ENCODE results near the gene FGF8.

DNA sequence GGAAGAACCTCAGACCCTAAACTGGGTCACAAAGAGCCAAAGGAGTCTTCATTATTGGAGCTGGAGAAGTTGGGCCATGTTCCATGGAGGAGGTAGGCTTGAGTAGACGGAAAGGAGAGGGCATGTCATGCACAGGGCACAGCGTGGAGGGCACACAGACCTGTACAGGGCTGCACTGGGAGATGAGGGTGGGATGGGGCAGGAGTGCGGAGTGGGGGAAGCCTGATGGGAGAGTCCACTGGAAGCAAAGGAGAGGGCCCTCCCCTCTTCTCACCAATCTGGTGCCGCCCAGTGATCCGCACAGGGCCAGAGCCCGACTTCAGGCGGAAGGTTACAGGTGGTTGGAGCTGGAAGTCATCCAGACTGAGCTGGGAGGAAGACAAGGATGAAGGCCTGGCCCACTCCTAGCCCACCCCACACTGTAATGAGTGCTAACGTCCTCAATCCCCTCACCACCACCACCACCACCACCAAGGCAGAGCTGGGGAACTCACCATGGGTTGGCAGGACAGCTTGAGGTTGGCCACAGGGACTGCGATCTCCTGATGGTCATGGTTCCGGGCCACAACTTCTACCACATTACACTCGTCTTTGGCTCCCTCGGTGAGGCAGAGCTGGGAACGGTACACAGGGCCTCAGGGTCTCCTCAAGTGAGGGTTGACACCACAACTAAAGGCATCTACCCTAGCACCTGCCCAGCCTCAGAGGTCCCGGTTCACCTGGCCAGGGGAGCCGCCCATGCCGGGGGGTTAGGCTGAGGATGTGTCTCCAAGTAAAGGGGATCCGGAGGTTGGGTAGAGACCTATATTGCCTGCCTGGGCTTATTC, 6.3 kb upstream of the FGF8 start:
- TF ChIP-seq CREB1 (IDR thresholded peaks at IDR 0.05) = no peak
- TF ChIP-seq CREB1 (CRISPR knock-in tag; IDR thresholded peaks at IDR 0.05) = no peak
- no peak for TF ChIP-seq IRF2 (CRISPR knock-in tag; IDR thresholded peaks at IDR 0.05)
- no peak for TF ChIP-seq SMC3 (conservative IDR thresholded peaks at IDR 0.05; ENCODE audit: insufficient read depth, low read depth, low read length)
- no peak for TF ChIP-seq KAT7 (CRISPR knock-in tag; IDR thresholded peaks at IDR 0.05; ENCODE audit: borderline replicate concordance)
- no peak for TF ChIP-seq RCOR1 (IDR thresholded peaks at IDR 0.05; ENCODE audit: borderline replicate concordance in 1 of 2, low read depth in 2 of 2, low read length in 2 of 2)
- TF ChIP-seq POLR2A (conservative IDR thresholded peaks at IDR 0.05) = no peak
- TF ChIP-seq, protein P1, sequence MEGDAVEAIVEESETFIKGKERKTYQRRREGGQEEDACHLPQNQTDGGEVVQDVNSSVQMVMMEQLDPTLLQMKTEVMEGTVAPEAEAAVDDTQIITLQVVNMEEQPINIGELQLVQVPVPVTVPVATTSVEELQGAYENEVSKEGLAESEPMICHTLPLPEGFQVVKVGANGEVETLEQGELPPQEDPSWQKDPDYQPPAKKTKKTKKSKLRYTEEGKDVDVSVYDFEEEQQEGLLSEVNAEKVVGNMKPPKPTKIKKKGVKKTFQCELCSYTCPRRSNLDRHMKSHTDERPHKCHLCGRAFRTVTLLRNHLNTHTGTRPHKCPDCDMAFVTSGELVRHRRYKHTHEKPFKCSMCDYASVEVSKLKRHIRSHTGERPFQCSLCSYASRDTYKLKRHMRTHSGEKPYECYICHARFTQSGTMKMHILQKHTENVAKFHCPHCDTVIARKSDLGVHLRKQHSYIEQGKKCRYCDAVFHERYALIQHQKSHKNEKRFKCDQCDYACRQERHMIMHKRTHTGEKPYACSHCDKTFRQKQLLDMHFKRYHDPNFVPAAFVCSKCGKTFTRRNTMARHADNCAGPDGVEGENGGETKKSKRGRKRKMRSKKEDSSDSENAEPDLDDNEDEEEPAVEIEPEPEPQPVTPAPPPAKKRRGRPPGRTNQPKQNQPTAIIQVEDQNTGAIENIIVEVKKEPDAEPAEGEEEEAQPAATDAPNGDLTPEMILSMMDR (IDR thresholded peaks at IDR 0.05 in 2 of 3, conservative IDR thresholded peaks at IDR 0.05 in 1 of 3; ENCODE audit: insufficient read depth in 2 of 3, low read depth in 1 of 3, low read length in 3 of 3) = no peak
- TF ChIP-seq EZH2 (IDR thresholded peaks at IDR 0.05; ENCODE audit: borderline replicate concordance, low read depth, low read length) = no peak
- TF ChIP-seq SIN3A (IDR thresholded peaks at IDR 0.05; ENCODE audit: borderline replicate concordance in 2 of 2, control insufficient read depth in 1 of 2, low read depth in 2 of 2, low read length in 2 of 2) = no peak
- no peak for TF ChIP-seq SP1 (CRISPR knock-in tag; IDR thresholded peaks at IDR 0.05)
- TF ChIP-seq DPF2 (IDR thresholded peaks at IDR 0.05) = no peak
- no peak for TF ChIP-seq LARP7 (IDR thresholded peaks at IDR 0.05)
- no peak for TF ChIP-seq ZFP36 (IDR thresholded peaks at IDR 0.05; ENCODE audit: low read depth, low read length, partially characterized antibody)
- TF ChIP-seq CCNT2 (IDR thresholded peaks at IDR 0.05; ENCODE audit: borderline replicate concordance, extremely low read depth, insufficient read length, low read depth, low read length) = no peak

Measured in K562 (cell line).